Measurements from ENCODE around the gene SH3RF3. TPM values are rescaled to one million over a fixed set of nuclear protein-coding genes. Genes with fewer than 3 reads are reported as not detected.

Gene SH3RF3
- total RNA-seq, 1 experiment from 2014 or later = not detected

- no peaks in the 10 kb centered on the region for H3K9me3 ChIP-seq (ENCODE audit: control insufficient read depth in 1 of 2, insufficient read depth in 1 of 2, low read depth in 1 of 2, low read length in 2 of 2)
- ChIA-PET CTCF (no interaction called here), POLR2A (no interaction called here), RAD21 (ENCODE audit: low non-redundant PET in 1 of 2, low total read pairs in 2 of 2, uncharacterized antibody in 2 of 2, unreplicated experiment in 2 of 2) (no interaction called here)
- no peak overlapping the region for H3K27ac ChIP-seq (ENCODE audit: low read depth, low read length)
- TF ChIP-seq ZBTB33 (IDR thresholded peaks at IDR 0.05; ENCODE audit: extremely low read depth, insufficient replicate concordance, low read length) = no peak
- no peak for TF ChIP-seq TCF7L2 (IDR thresholded peaks at IDR 0.05; ENCODE audit: borderline replicate concordance, extremely low read depth, insufficient read depth, insufficient read length)
- no peak for TF ChIP-seq SP1 (IDR thresholded peaks at IDR 0.05; ENCODE audit: low read depth)
- TF ChIP-seq CTCF (IDR thresholded peaks at IDR 0.05 in 2 of 3, conservative IDR thresholded peaks at IDR 0.05 in 1 of 3; ENCODE audit: borderline replicate concordance in 1 of 3, insufficient read depth in 1 of 3, low read depth in 2 of 3, low read length in 2 of 3) = no peak
- TF ChIP-seq ELF1 (IDR thresholded peaks at IDR 0.05; ENCODE audit: borderline replicate concordance, low read depth) = no peak
- TF ChIP-seq POLR2A (IDR thresholded peaks at IDR 0.05; ENCODE audit: borderline replicate concordance, extremely low read depth, insufficient read depth, insufficient read length) = no peak
- no peak for TF ChIP-seq EZH2 (IDR thresholded peaks at IDR 0.05)
- TF ChIP-seq POLR2AphosphoS5 (IDR thresholded peaks at IDR 0.05; ENCODE audit: low read depth, low read length) = no peak
- no peak for TF ChIP-seq EGR1 (IDR thresholded peaks at IDR 0.05; ENCODE audit: low read depth)
- TF ChIP-seq ATF3 (IDR thresholded peaks at IDR 0.05) = no peak
- no peak for TF ChIP-seq MAX (IDR thresholded peaks at IDR 0.05)
- TF ChIP-seq CBX3 (IDR thresholded peaks at IDR 0.05; ENCODE audit: low read depth) = no peak
- no peak for TF ChIP-seq FOSL1 (IDR thresholded peaks at IDR 0.05; ENCODE audit: low read depth)
- no peak for TF ChIP-seq CEBPB (IDR thresholded peaks at IDR 0.05; ENCODE audit: low read depth)
- no peak for TF ChIP-seq JUND (IDR thresholded peaks at IDR 0.05)
- TF ChIP-seq YY1 (IDR thresholded peaks at IDR 0.05; ENCODE audit: extremely low read depth, insufficient replicate concordance, low read depth, low read length) = no peak
- no peak for TF ChIP-seq ZFX (IDR thresholded peaks at IDR 0.05)
- BruUV-seq (replicated peaks) = no TSS peak
- no peaks in the 10 kb centered on the region for H4K20me1 ChIP-seq (ENCODE audit: insufficient read depth)
- H3K9ac ChIP-seq (ENCODE audit: low read length) = no peak overlapping the region
- H3K9me2 ChIP-seq (ENCODE audit: insufficient read depth) = no peaks in the 10 kb centered on the region
- no peaks in the 10 kb centered on the region for H3K4me1 ChIP-seq (ENCODE audit: control insufficient read depth in 1 of 2, insufficient read depth in 2 of 2, low read length in 2 of 2)
- no peak overlapping the region for H3K4me3 ChIP-seq (replicated peaks in 1 of 2; ENCODE audit: low read depth in 1 of 2, low read length in 2 of 2)
- H3K79me2 ChIP-seq (ENCODE audit: insufficient read depth, low read length) = no peaks in the 10 kb centered on the region
- no peak overlapping the region for H3K4me2 ChIP-seq (ENCODE audit: low read length)
- ATAC-seq (no peak), DNase-seq (ENCODE audit: low read depth, low spot score) (no peak)
- peaks cover 7% of the 10 kb centered on the region; the same call in 1 of the 2 replicates for H3K27me3 ChIP-seq (ENCODE audit: insufficient read depth, low read length)
- H3K36me3 ChIP-seq (ENCODE audit: control insufficient read depth in 1 of 2, insufficient read depth in 2 of 2, low read length in 2 of 2) = no peaks in the 10 kb centered on the region
- H2AFZ ChIP-seq (ENCODE audit: low read depth, low read length, poor library complexity, severe bottlenecking) = no peak overlapping the region
- intact Hi-C loops (cut with micrococcal nuclease) = no loop called here
These were observed 289.7 kb downstream of the SH3RF3 start for GRCh38 chr2:109418716-109419115.

Measured in HCT116 (cell line).